ENCODE measurements around the gene CACFD1. TPM values are rescaled to one million over a fixed set of nuclear protein-coding genes. Genes with fewer than 3 reads are reported as not detected.
"Not testable (repeated sequence)": the region's sequence is repeated elsewhere in the genome, so short reads cannot be mapped to it uniquely, and the experiment has no call there.

Gene CACFD1
- total RNA-seq, 1 experiment from 2014 or later: 0.37 TPM

GRCh38 chr9:133439337-133439736 lies 20.4 kb upstream of the CACFD1 start:
- DNase-seq (ENCODE audit: low read depth): no peak

GRCh38 chr9:133440874-133441273 lies 18.9 kb upstream of the CACFD1 start:
- DNase-seq (ENCODE audit: low read depth): peak; percentile 18

- no peak for DNase-seq (ENCODE audit: low read depth)
These were observed 18.2 kb upstream of the CACFD1 start for GRCh38 chr9:133441571-133441970.

DNA sequence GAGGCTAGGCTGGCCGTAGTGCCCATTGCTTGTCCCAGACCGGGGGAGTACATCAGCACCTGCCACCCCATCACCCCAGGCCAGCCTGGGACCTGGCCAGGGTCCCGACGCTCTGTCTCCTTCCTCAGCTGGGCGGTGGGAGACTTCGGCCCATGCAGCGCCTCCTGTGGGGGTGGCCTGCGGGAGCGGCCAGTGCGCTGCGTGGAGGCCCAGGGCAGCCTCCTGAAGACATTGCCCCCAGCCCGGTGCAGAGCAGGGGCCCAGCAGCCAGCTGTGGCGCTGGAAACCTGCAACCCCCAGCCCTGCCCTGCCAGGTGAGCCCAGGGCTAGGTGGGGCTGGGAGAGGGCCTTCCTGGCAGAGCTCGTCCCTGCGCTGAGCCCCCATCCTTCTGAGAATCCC lies 16.5 kb upstream of the CACFD1 start:
- no peak for DNase-seq (ENCODE audit: low read depth)

- DNase-seq (ENCODE audit: low read depth): no peak
These were observed 15.8 kb upstream of the CACFD1 start for GRCh38 chr9:133443982-133444381.

DNA sequence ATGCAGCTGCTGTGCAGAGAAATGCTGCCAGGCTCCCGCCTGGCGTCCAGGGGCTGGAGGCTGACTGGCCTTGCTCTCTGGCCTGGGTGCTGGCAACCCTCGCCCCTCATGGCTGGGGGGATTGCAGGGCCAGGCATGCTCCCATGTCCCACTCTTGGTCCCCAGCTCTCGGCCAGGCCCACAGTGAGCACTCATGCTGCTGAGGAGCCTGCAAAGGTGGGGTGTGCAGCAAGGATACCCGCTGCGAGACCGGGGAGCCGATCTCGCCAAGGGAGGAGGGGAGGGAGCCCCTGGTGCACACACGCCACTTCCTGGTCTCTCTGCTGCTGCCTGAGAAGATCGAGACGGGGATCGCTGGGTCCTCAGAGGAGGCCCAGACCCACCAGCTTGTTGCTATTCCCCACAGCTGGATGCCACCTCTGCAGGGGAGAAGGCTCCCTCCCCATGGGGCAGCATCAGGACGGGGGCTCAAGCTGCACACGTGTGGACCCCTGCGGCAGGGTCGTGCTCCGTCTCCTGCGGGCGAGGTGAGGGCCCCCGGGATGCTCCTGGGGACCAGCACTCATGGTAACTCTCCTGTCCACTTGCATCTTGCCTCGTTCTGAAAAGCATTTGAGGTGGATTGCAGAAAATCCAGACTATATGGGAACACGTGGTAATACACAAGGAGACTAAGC lies 14.3 kb upstream of the CACFD1 start:
- DNase-seq (ENCODE audit: low read depth): no peak

DNA sequence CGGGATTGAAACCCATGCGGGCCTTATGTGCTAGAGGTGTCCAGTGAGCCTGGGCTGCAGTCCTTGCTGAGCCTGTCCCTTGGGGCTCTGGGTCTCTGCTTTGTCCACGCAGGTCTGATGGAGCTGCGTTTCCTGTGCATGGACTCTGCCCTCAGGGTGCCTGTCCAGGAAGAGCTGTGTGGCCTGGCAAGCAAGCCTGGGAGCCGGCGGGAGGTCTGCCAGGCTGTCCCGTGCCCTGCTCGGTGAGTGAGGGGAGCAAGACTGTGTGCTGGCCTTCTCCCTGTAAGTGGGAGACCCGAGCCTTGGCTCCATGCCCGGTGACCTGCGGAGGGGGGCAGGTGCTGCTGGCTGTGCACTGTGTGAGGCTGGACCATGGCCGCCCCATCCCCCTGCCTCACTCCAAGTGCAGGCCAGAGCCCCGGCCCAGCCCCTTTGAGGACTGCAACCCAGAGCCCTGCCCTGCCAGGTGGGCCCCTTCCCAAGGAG lies 11.2 kb upstream of the CACFD1 start:
- DNase-seq (ENCODE audit: low read depth): no peak

DNA sequence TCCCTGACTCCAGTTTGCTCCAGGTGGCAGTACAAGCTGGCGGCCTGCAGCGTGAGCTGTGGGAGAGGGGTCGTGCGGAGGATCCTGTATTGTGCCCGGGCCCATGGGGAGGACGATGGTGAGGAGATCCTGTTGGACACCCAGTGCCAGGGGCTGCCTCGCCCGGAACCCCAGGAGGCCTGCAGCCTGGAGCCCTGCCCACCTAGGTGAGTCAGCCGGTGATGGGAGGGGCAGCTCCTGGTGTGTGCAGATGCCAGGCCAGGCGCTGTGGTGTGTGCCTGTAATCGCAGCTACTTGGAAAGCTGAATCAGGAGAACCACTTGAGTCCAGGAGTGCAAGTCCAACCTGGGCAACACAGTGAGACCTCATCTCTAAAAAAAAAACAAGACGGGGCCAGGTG lies 10.0 kb upstream of the CACFD1 start:
- peak; percentile 59 for DNase-seq (ENCODE audit: low read depth)

GRCh38 chr9:133451865-133452264 lies 7.9 kb upstream of the CACFD1 start:
- DNase-seq (ENCODE audit: low read depth): not testable (repeated sequence)

DNA sequence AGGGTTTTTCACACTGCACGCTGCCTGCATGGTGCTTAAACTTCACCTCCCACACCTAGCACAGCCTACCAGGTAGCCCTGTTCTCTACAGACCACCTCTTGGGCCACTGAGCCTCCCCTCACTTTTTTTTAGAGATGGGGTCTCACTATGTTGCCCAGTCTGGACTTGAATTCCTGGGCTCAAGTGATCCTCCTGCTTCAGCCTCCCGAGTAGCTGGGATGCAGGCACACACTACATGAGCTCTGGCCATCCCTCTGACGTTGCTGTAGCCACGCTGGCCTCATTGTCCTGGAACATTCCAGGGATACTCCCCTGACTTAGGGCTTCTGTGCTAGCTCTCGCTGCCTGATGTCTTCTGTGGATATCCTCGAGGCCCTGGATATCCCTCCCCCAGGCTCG lies 7.2 kb upstream of the CACFD1 start:
- no peak for DNase-seq (ENCODE audit: low read depth)

- DNase-seq (ENCODE audit: low read depth): no peak
These were observed 6.1 kb upstream of the CACFD1 start for GRCh38 chr9:133453651-133454050.

GRCh38 chr9:133454325-133454724 lies 5.5 kb upstream of the CACFD1 start:
- DNase-seq (ENCODE audit: low read depth): no peak

DNA sequence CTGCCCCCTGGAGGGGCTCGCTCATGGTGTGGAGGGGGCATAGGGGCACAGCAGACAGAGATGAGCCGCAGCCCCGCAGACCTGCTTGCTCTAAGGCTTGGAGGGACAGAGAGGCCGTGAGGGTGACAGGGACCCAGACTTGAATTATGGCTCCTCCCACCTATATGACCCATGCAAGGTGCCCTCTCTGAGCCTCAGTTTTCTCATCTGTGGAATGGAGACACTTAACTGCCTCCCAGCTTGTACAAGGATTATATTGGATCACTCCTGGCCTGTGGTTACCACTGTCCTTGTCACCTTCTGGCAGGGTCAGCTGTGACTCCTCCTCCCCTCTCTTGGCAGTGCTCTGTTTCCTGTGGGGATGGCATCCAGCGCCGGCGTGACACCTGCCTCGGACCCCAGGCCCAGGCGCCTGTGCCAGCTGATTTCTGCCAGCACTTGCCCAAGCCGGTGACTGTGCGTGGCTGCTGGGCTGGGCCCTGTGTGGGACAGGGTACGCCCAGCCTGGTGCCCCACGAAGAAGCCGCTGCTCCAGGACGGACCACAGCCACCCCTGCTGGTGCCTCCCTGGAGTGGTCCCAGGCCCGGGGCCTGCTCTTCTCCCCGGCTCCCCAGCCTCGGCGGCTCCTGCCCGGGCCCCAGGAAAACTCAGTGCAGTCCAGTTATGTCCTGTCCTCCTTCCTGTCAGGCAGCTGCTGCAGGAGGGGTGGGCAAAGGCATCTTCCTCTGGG lies 4.7 kb upstream of the CACFD1 start:
- no peak for DNase-seq (ENCODE audit: low read depth)

DNA sequence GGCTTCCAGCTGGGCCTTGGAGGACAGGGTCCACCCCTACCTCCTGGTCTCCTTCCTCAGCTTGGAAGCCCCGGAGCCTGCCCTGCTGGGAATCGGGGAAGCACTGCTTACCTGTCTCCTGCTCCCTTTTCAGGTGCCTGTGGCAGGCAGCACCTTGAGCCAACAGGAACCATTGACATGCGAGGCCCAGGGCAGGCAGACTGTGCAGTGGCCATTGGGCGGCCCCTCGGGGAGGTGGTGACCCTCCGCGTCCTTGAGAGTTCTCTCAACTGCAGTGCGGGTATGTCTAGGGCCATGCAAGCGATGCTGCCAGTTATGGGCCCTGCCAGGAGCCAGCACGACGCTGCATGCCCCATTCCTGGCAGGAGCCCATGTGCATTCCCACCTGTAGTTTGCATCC lies 3.8 kb upstream of the CACFD1 start:
- no peak for DNase-seq (ENCODE audit: low read depth)

DNA sequence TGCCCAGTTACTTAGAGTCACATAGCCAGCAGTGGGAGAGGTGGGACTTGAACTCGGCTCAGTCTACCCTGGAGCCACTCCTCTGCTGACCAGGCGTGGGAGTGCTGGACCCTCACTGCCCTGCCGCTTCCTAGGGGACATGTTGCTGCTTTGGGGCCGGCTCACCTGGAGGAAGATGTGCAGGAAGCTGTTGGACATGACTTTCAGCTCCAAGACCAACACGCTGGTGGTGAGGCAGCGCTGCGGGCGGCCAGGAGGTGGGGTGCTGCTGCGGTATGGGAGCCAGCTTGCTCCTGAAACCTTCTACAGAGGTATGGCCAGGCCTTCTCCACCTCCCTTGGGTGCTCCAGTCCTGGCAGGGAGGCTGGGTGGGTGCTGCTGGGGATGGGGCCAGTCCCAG lies 3.4 kb upstream of the CACFD1 start:
- no peak for DNase-seq (ENCODE audit: low read depth)

- DNase-seq (ENCODE audit: low read depth): no peak
These were observed 2.5 kb upstream of the CACFD1 start for GRCh38 chr9:133457233-133457632.

GRCh38 chr9:133457748-133458147 lies 2.0 kb upstream of the CACFD1 start:
- no peak for DNase-seq (ENCODE audit: low read depth)

GRCh38 chr9:133458643-133459312 lies 1.0 kb upstream of the CACFD1 start:
- no peak for DNase-seq (ENCODE audit: low read depth)

GRCh38 chr9:133460405-133461175 lies 812 bp downstream of the CACFD1 start:
- no peak for DNase-seq (ENCODE audit: low read depth)

DNA sequence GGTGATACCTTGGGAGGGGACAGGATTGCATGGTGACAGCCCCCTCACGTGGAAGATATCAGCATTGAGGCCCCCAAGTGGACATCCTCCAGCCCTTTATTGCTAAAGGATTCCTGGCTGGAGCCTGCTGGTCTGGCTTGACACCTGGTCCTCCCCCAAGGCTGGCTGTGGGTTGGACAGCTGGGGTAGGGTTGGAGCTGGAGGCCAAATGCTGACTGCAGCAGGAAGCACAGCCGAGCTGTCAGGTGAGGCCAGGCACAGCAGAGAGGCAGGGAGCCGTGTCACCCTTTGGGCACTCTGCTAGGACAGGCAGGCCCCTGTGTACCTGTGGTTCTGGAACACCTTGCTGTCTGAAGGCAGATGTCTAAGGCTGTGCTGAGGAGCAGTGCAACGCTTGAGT lies 2.2 kb downstream of the CACFD1 start:
- no peak for DNase-seq (ENCODE audit: low read depth)

GRCh38 chr9:133463234-133463863 lies 3.6 kb downstream of the CACFD1 start:
- no peak for DNase-seq (ENCODE audit: low read depth)
